ENCODE results near the gene RASSF8.
A peak's percentile ranks its signal among the peaks of the same experiment; 100 is the strongest.

RASSF8 gene

GRCh38 chr12:26021534-26021933 is 63.1 kb downstream of the RASSF8 start:
- intact Hi-C loops (cut with DNase I) = no loop called here
- no peak for DNase-seq

- DNase-seq = no peak
- intact Hi-C loops (cut with DNase I) = no loop called here
Observed at GRCh38 chr12:26022043-26022442, 63.6 kb downstream of the RASSF8 start.

- intact Hi-C loops (cut with DNase I) = loop anchor here (5.0 kb wide), 1 partner anchor 64 kb away; no protein-coding TSS in a partner anchor
- DNase-seq = no peak
Observed at GRCh38 chr12:26026713-26027112, 68.2 kb downstream of the RASSF8 start.

GRCh38 chr12:26027401-26027800 is 68.9 kb downstream of the RASSF8 start:
- intact Hi-C loops (cut with DNase I) = loop anchor here (5.0 kb wide), 1 partner anchor 65 kb away; no protein-coding TSS in a partner anchor
- no peak for DNase-seq

- intact Hi-C loops (cut with DNase I) = loop anchor here (1.0 to 5.0 kb wide), 2 partner anchors 67 to 593 kb away; no protein-coding TSS in a partner anchor
- peak in 3 of 10 donors; percentile 17 to 46 (median 23) for DNase-seq
Observed at GRCh38 chr12:26028953-26029735, 70.7 kb downstream of the RASSF8 start.

- intact Hi-C loops (cut with DNase I) = loop anchor here (1.0 to 5.0 kb wide), 2 partner anchors 67 to 593 kb away; no protein-coding TSS in a partner anchor
- no peak for DNase-seq
Observed at GRCh38 chr12:26029736-26030022, 71.2 kb downstream of the RASSF8 start.

GRCh38 chr12:26030371-26030770 is 71.9 kb downstream of the RASSF8 start:
- DNase-seq = no peak
- intact Hi-C loops (cut with DNase I) = no loop called here

- intact Hi-C loops (cut with DNase I) = no loop called here
Observed at GRCh38 chr12:26031318-26031717, 72.8 kb downstream of the RASSF8 start.

GRCh38 chr12:26031827-26032226 is 73.3 kb downstream of the RASSF8 start:
- intact Hi-C loops (cut with DNase I) = no loop called here
- no peak for DNase-seq

More at GRCh38 chr12:26031318-26031717, 72.8 kb downstream of the RASSF8 start:
- DNase-seq = no peak

GRCh38 chr12:26032290-26032689 is 73.8 kb downstream of the RASSF8 start:
- intact Hi-C loops (cut with DNase I) = no loop called here
- no peak for DNase-seq

GRCh38 chr12:26032719-26033241 is 74.3 kb downstream of the RASSF8 start:
- no peak for DNase-seq
- intact Hi-C loops (cut with DNase I) = no loop called here

- intact Hi-C loops (cut with DNase I) = no loop called here
- DNase-seq = no peak
Observed at GRCh38 chr12:26034371-26035142, 76.1 kb downstream of the RASSF8 start.

- intact Hi-C loops (cut with DNase I) = no loop called here
- DNase-seq = no peak
Observed at GRCh38 chr12:26036877-26037276, 78.4 kb downstream of the RASSF8 start.

- intact Hi-C loops (cut with DNase I) = no loop called here
- no peak for DNase-seq
Observed at GRCh38 chr12:26037615-26038220, 79.2 kb downstream of the RASSF8 start.

GRCh38 chr12:26042645-26043044 is 84.2 kb downstream of the RASSF8 start:
- intact Hi-C loops (cut with DNase I) = no loop called here
- no peak for DNase-seq

- no peak for DNase-seq
- intact Hi-C loops (cut with DNase I) = no loop called here
Observed at GRCh38 chr12:26043135-26044006, 84.9 kb downstream of the RASSF8 start.

GRCh38 chr12:26044007-26044394 is 85.5 kb downstream of the RASSF8 start:
- DNase-seq = peak in 1 of 10 donors; percentile 26
- intact Hi-C loops (cut with DNase I) = no loop called here

GRCh38 chr12:26044592-26044991 is 86.1 kb downstream of the RASSF8 start:
- intact Hi-C loops (cut with DNase I) = no loop called here

GRCh38 chr12:26046203-26046602 is 87.7 kb downstream of the RASSF8 start:
- intact Hi-C loops (cut with DNase I) = no loop called here
- no peak for DNase-seq

More at GRCh38 chr12:26044592-26044991, 86.1 kb downstream of the RASSF8 start:
- DNase-seq = no peak

- no peak for DNase-seq
- intact Hi-C loops (cut with DNase I) = no loop called here
Observed at GRCh38 chr12:26046906-26047305, 88.4 kb downstream of the RASSF8 start.
